ENCODE data around the gene LIN9.

LIN9 gene

DNA sequence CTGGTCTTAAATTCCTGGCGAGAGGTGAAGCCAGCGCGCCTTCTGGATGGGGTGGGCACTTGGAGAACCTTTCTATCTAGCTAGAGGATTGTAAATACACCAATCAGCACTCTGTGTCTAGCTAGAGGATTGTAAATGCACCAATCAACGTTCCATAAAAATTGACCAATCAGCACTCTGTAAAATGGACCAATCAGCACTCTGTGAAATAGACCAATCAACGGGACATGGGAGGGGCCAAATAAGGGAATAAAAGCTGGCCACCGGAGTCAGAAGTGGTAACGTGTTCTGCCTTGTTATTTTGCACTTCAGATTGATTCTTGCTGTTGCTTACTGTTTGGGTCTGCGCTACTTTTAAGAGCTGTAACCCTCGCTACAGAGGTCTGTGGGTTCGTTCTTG, 12.0 kb upstream of the LIN9 start:
- no peak for DNase-seq

DNA sequence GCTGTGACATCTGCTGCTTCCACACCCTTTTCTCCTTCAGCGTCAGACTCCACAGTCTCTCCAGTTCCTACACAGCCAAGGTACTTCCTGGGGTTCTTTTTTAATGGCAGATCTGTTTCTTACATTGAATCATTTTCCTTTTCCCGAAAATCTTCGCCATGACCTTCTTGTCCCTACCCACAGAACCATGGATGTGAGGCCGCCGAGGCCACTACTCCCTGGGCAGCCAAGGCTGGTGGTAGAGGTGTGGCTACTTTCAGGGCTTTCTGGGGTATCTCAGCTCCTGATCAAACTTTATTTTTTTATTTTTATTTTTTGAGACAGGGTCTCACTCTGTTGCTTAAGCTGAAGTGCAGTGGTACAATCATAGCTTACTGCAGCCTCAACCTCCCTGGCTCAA, 9.5 kb upstream of the LIN9 start:
- no peak for DNase-seq

DNA sequence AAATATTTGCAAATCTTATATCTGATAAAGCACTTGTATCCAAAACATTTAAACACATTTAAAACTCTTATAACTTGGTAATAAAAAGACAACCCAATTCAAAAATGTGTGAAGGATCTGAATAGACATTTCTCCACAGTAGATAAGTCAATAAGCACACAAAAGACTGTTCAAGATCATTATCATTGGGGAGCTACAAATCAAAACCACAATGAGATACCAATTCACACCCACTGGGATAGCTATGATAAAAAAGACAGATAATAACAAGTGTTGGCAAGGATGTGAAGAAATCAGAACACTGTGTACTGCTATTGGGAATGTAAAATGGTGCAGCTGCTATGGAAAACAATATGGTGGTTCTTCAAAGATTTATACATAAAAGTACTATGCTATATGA, 5.1 kb upstream of the LIN9 start:
- no peak for DNase-seq

DNA sequence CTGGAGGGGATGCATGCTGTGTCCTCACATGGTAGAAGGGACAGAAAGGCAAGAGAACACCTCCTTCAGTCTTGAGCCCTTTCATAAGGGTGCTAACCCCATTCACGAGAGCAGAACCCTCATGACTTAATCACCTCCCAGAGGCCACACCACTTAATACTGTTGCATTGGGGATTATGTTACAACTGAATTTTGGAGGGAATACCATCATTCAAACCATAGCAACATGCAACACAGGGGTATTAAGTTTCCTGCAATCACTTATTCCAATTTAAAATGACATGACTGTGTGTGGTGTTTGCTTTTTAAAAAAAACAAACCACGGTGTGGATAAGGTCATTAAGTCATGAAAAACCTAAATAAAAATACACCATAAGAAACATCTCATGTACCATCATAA, 3.1 kb upstream of the LIN9 start:
- no peak for DNase-seq

DNA sequence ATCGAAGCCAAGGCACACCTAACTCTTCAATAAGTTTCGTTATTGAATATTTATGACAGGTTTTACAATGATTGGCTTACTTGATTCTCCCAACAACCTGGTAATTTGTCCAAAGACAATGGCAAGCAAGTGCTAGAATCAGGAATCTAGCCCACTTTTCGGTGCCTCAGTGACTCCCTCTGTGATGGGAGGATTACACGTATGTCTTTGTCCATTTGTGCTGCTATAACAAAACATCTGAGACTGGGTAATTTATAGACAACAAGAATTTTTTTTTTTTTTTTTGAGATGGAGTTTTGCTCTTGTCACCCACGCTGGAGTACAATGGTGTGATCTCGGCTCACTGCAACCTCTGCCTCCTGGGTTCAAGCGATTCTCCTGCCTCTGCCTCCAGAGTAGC, 2.4 kb upstream of the LIN9 start:
- DNase-seq = no peak

DNA sequence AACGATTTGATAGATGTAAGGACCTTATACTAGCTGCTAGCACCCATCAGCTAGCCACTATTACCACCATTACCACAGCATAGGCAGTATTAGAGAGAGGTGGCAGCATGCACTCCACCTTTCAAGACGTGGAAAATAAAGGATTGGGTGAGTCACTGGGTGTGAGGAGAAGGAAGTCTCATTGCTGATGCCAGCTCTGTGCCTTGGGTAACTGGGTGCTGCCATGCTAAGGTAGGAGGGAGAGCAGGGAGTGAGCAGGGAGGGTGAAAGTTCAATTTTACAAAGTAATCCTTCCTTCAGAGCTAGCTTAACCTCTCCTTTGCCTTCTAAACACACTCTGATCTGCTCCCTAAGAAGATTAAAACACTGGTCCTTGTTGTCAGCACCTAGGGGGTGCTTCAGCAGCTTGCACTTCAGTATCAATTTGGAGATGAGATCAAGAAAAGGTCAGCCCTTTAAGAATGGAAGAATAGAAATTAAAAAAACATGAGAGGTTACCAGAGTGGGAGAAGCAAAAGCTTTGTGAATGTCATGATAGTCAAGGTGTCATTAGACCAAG, 1.8 kb upstream of the LIN9 start:
- no peak for DNase-seq

DNA sequence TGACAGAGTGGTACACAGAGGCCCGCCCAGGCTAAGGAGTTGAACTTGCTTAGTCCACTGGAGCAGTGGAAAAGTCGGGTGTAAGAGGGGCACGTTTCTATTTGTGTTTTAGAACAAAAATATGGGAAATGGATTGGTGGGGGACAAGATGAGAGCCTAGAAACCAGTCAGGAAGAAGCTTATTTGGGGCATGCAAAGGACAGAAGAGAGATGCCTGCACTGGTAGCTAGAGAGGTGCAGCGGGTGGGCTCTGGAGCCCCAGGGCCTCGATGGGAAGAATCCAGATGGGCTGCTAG, 1.2 kb upstream of the LIN9 start:
- no peak for DNase-seq

DNA sequence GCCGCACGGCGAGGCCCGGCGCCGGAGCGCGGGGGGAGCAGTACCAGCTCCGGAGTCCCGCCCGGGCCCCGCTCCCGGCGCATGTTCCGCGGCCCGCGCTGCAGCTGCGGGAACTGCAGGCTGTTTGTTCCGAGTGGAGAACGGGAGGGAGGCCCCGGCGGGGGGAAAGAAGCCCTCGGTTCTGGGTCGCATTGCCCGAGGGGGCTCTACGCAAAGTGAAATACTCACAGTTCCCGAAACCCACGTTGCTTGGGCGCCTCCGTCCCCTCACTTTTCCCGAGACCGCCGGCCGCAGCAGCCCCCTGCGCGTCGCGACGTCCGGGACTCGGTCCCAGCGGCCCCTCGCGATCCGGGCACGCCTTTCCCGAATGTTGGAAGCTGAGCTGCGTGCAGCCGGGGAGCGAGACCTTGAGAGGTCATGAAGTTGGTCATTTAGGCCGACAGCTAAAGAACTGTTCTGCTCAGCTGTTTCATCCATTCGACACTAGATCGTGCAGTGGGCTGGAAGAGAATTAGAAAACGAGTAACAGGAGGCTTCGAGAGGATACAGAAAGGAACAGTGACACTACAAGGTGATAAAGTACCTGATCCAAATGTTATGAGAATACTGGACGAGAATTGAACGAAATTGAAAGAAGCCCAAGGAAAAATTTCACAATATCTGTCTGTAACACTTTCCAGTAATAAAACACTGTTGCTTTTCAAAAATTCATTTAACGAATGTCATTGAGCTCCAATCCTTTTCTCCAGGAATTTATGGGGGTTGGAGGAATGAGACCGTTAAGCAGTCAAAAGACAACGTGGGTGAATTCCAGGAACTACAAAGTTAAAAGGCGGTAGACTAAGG, 657 bp upstream of the LIN9 start:
- DNase-seq = peak in 1 of 2 experiments; percentile 13

DNA sequence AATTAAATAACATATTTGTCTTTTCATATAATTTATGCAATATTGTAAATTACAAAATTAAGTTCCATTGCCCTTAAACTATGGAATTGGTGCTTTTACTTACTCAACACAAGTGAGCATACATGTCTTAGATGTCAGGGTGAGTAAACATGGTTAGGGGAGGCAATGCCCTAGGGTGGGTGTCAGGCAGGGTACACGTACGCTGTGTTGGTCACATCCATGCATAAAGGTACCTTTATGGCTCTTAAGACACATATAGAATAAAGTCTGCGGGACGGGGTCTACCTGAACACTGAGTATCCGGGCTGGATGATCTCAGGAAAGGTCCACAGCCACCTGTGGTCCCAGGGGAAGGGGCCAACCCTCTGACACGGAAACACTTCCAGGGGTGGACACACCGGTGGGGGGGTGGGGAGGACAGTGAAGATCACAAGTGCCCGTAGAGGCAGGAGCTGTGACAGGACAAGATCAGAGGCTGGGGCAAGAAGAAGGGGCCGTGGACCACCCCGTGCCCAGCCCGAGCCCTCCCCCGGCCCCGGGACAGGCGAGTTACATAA, 720 bp downstream of the LIN9 start:
- no peak for DNase-seq

DNA sequence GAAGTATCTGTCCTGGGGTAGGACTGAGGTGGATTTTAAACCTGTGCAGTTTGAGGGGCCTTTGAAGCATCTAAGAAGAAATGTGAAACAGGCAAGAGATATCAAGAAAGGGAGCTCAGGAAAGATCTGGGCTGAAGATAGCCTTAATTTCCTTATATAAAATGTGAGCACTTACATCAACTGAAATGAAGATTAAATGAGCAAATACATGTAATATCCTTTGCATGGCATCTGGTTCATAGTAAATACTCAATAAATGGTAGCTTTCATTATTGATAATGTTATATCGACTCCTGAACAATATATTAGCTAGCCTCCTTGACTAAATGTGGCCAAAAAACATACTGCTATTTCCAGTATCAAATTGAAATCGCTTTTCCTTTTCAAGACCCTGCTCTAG, 2.5 kb downstream of the LIN9 start:
- no peak for DNase-seq

DNA sequence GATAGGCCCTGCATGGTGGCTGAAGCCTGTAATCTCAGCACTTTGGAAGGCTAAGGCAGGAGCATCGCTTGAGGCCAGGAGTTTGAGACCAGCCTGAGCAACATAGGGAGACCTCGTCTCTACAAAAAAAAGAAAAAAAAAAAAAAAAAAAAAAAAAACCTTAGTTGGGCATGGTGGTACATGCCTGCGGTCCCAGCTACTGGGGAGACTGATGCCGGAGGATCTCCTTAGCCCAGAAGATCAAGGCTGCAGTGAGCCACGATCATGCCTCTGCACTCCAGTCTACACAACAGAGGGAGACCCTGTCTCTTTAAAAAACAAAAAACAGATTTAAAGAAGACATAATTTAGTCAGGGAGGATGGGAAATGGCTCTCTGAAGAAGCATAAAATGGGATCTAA, 3.8 kb downstream of the LIN9 start:
- DNase-seq = no peak

DNA sequence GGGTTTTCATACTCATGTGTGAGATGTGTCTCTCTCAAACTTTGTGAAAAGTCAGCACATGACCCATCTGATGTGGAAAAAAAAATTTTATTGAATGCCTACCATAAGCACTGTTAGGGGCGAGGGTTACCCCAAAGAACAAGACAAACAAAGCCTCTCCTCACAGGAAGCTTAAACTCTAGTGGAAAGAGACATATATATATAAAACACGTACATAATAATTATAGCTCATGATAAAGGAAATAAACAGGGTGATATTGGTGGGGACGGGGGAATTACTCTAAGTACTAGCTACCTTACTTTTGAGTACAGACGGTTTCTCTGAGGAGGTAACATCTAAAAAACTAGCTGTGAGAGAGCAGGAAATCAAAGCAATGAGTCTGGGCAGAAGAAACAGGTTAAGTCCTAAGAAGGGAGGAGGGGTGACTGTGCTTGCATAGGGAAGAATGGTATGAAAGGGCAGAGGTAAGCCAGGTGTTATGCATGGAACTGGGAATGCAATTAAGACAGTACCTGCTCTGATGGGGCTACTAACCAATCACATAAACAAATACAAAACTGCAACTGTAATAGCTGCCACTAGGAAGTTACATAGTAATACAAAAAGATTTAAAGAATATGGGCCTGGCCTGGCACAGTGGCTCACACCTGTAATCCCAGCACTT, 4.5 kb downstream of the LIN9 start:
- no peak for DNase-seq

DNA sequence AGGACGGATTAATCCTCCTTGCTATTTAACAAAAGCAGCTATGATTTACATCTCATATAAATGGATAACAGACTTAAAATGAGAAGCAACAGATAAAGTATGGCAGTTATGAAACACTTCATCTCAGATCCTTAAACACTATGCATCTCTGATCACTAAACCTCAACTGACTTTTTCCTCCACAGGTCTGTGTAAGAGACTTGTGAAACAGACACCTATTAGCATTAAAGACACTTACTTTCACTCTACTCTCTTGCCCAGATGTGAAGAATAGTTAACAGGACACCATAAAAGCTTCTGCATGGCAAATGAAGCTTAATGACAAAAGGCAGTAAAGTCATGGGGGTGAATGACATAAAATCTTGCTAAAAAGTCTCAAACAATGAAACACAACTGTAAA, 6.2 kb downstream of the LIN9 start:
- no peak for DNase-seq

DNA sequence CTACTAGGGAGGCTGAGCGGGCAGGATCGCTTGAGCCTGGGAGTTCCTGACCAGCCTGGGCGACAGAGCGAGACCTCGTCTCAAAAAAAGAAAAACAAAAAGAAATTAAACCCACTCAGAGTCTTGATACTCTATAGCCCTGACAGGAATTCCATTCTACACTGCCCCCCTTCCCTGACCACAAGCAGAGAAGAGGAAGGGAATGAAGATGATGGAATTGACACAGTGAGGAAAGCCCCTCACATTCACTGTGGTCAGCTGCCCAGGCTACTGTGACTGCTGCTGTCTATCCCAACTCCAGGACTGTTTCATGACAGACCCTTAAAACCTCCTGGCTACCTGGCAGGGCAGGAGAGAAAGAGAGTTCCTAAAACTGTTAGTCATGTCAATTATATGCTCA, 12.1 kb downstream of the LIN9 start:
- no peak for DNase-seq

DNA sequence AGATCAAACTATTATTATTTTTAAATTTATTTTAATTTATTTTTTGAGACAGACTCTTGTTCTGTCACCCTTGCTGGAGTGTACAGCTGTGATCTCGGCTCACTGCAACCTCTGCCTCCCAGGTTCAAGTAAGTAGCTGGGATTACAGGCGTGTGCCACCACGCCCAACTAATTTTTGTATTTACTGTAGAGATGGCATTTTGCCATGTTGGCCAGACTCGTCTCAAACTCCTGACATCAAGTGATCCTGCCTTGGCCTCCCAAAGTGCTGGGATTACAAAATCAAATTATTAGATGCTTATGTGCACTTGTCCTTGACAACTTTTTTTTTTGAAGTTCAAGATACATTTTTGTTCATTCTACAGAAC, 15.4 kb downstream of the LIN9 start:
- DNase-seq = no peak

DNA sequence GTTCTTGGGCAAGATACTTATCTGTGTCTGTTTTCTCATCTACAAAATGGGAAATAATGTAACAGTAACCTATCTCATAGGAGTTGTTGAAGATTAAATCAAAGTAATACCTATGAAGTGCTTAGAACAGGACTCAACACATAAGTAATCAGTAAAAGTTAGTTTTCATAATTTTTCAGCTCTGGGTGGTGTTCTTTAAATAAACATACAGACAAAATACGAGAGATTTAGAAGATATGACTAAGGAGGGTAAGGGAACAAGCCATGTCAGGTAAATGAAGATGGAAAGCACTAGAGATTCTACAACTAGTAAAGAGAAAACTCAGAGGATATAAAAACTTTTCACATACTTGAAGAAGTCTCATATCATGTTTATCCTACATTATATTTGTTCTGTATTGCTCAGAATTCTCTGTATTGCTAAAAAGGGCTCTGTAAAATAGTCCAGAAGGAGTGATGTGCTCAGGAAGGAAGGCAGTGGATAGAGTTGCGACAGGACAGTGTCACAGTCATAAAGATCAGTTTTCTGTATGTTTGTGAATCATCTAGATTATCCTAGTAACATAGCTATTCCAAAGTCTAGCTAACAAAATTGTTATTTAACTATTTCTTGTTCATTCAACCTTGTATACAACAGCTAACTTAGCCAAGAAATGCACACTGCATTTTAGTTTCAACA, 16.0 kb downstream of the LIN9 start:
- DNase-seq = no peak

DNA sequence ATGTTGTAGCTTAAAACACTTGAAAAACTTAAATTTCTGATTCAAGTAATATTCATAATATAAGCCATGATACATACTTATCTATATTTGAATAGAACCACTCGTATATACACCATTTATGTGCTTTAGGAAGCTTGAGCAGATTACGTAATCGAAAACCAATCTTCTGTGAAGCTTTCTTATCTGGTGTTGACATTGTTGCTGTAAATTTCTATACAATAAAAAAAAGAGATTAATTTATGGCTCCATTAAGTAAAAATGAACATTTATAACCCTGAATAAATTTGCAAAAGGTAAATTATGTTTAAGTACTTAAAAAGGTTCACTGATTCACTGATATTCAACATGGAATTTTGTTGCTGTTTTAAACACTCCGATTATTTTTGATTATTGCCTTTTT, 21.4 kb downstream of the LIN9 start:
- DNase-seq = no peak

DNA sequence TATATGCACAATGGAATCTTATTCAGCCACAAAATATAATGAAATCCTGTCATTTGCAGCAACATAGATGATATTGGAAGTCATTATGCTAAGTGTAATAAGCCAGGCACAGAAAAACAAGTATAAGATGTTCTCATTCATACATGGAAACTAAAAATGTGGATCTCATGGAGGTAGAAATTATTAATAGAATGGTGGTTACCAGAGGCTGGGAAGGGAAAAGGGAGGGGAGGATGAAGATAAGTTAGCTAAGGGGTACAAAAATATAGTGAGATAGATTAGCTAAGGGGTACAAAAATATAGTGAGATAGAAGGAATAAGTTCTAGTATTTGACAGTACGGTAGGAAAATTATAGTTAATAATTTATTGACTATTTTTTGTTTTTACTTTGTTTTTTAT, 27.9 kb downstream of the LIN9 start:
- no peak for DNase-seq

DNA sequence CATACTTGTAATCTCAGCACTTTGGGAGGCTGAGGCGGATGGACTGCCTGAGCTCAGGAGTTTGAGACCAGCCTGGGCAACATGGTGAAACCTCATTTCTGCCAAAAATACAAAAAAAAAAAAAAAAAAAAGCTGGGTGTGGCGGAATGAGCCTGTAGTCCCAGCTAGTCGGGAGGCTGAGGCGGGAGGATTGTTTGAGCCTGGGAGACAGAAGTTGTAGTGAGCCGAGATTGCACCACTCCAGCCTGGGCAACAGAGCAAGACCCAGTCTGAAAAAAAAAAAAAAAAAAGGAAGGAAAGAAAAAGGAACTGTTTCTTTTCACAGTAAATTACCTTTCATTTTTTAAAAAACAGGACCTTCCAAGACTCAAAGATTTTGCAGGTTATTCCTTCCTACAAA, 29.5 kb downstream of the LIN9 start:
- no peak for DNase-seq

DNA sequence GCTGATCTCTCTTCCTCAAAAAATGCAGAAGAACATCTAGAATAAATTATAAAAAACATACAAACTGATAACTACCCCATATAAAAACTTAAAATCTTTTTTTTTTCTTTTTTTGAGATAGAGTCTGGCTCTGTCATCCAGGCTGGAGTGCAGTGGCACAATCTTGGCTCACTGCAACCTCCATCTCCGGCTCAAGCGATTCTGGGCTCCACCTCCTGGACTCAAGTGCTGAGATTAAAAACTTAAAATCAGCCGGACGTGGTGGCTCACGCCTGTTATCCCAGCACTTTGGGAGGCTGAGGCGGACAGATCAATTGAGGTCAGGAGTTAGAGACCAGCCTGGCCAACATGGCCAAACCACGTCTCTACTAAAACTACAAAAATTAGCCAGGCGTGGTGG, 31.1 kb downstream of the LIN9 start:
- DNase-seq = no peak

DNA sequence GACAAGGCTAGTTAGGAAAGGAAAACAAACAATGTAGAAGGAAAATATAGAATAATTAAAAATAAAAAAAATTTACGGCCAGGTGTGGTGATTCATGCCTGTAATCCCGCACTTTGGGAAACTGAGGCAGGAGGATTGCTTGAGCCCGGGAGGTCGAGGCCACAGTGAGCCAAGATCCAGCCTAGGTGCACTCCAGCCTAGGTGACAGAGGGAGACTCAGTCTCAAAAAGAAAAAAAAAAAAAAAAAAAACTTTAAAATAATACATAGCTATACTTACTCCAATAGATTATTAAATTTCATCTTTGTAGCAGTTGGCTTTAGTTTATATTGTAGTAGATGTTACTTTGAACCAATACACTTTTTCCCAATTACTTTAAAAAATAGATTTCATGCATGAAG, 32.0 kb downstream of the LIN9 start:
- DNase-seq = no peak

DNA sequence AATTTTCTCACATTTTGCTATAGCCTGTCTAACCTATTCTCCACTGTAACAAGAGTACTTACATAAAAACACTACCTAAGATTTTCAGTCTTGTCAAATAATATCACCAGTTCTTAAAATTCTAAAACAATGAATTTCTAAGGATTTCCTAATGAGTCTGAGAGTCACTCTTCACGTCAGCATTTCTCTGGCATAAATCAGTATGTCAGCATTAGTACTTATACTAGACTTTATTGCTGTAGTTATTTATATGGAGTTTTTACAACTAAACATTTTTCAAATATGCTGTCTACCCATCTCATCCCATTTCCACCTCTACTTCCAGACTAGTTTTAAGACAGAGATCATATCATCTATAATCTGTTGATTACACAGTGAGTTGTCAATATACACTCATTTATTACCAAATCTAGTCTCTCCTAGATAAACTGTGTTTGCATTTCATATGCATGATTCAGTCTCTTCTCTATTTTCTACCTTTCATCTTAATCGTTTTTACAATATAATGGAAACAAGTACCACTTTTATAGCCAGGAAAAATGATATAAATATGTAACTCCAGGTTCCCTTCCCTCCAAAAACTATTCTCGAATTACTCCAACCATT, 32.8 kb downstream of the LIN9 start:
- no peak for DNase-seq

DNA sequence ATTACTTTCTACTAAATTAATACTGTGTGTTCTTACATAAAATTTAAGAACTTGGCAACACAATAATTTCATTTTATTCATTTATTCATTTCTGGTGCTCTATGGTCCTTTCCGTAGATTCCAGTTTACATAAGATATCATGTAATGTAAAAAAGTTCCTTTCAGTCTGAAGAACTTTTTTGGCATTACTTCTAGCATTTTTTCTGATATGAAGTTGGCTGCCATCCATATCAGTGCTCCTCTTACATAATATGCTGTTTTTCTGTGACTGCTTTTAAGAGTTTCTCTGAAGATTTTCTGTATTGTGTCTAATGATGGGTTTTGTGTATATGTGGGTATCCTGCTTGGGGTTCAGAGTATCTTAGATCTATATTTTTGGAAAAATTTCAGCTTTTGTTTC, 34.8 kb downstream of the LIN9 start:
- no peak for DNase-seq
